Measurements from ENCODE around the gene PSMD9. TPM values are rescaled to one million over a fixed set of nuclear protein-coding genes. Genes with fewer than 3 reads are reported as not detected.

PSMD9 gene
- total RNA-seq, 1 experiment from 2014 or later = 36.2 TPM

DNA sequence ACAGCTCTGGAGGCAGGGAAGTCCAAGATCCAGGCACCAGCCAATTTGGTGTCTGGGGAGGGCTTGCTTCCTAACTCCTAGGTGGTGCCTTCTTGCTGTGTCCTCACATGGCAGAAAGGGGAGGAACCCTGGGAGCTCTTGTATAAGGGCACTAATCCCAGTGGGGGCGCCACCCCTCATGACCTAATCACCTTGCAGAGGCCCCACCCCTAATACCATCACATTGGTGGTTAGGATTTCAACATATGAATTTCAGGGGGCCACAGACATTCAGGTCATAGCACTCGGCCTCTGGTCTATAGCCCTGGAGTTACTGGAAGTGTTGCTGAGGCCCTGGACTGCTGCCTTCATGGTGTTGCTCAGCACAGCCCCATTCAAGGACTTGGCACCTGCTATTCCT is 14.6 kb downstream of the PSMD9 start (continued):
- TF ChIP-seq, protein P1, sequence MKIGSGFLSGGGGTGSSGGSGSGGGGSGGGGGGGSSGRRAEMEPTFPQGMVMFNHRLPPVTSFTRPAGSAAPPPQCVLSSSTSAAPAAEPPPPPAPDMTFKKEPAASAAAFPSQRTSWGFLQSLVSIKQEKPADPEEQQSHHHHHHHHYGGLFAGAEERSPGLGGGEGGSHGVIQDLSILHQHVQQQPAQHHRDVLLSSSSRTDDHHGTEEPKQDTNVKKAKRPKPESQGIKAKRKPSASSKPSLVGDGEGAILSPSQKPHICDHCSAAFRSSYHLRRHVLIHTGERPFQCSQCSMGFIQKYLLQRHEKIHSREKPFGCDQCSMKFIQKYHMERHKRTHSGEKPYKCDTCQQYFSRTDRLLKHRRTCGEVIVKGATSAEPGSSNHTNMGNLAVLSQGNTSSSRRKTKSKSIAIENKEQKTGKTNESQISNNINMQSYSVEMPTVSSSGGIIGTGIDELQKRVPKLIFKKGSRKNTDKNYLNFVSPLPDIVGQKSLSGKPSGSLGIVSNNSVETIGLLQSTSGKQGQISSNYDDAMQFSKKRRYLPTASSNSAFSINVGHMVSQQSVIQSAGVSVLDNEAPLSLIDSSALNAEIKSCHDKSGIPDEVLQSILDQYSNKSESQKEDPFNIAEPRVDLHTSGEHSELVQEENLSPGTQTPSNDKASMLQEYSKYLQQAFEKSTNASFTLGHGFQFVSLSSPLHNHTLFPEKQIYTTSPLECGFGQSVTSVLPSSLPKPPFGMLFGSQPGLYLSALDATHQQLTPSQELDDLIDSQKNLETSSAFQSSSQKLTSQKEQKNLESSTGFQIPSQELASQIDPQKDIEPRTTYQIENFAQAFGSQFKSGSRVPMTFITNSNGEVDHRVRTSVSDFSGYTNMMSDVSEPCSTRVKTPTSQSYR (CRISPR knock-in tag; IDR thresholded peaks at IDR 0.05) = no peak
- no peak for TF ChIP-seq ESRRA (CRISPR knock-in tag; IDR thresholded peaks at IDR 0.05; ENCODE audit: borderline replicate concordance)
- TF ChIP-seq NFYB (CRISPR knock-in tag; conservative IDR thresholded peaks at IDR 0.05; ENCODE audit: low read depth) = no peak
- no peak for TF ChIP-seq FOXK1 (CRISPR knock-in tag; IDR thresholded peaks at IDR 0.05)
- no peak for TF ChIP-seq NR1H2 (CRISPR knock-in tag; IDR thresholded peaks at IDR 0.05)
- TF ChIP-seq SP1 (CRISPR knock-in tag; conservative IDR thresholded peaks at IDR 0.05) = no peak
- TF ChIP-seq, protein P2, sequence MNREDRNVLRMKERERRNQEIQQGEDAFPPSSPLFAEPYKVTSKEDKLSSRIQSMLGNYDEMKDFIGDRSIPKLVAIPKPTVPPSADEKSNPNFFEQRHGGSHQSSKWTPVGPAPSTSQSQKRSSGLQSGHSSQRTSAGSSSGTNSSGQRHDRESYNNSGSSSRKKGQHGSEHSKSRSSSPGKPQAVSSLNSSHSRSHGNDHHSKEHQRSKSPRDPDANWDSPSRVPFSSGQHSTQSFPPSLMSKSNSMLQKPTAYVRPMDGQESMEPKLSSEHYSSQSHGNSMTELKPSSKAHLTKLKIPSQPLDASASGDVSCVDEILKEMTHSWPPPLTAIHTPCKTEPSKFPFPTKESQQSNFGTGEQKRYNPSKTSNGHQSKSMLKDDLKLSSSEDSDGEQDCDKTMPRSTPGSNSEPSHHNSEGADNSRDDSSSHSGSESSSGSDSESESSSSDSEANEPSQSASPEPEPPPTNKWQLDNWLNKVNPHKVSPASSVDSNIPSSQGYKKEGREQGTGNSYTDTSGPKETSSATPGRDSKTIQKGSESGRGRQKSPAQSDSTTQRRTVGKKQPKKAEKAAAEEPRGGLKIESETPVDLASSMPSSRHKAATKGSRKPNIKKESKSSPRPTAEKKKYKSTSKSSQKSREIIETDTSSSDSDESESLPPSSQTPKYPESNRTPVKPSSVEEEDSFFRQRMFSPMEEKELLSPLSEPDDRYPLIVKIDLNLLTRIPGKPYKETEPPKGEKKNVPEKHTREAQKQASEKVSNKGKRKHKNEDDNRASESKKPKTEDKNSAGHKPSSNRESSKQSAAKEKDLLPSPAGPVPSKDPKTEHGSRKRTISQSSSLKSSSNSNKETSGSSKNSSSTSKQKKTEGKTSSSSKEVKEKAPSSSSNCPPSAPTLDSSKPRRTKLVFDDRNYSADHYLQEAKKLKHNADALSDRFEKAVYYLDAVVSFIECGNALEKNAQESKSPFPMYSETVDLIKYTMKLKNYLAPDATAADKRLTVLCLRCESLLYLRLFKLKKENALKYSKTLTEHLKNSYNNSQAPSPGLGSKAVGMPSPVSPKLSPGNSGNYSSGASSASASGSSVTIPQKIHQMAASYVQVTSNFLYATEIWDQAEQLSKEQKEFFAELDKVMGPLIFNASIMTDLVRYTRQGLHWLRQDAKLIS (CRISPR knock-in tag; IDR thresholded peaks at IDR 0.05; ENCODE audit: borderline replicate concordance) = no peak

DNA sequence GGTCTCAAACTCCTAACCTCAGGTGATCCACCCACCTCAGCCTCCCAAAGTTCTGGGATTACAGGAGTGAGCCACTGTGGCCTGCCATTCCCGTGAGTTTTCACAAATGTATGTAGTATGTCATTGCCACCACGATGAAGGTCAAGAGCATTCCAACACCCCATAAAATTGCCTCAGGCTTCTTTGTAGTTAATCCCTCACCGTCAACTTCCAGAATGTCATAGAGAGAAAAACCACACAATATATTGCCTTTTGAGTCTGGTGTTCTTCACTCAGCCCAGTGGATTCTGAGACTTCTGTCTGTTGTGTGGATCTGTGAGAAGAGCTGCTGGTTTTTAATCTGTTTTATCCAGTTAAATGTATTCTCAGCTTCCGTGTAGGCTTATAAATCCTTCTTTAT is 17.2 kb downstream of the PSMD9 start:
- DNase-seq (ENCODE audit: low spot score) (no peak), ATAC-seq (no peak)
- ChIA-PET CTCF (no interaction called here), POLR2A (no interaction called here)
- Mint-ChIP-seq H3K9me3 (no peaks in the 10 kb centered on the region), H3K27ac (no peak overlapping the region), H3K4me1 (no peaks in the 10 kb centered on the region), H3K27me3 (ENCODE audit: low read depth) (no peaks in the 10 kb centered on the region), H3K4me3 (no peak overlapping the region), H3K36me3 (peaks cover 42% of the 10 kb centered on the region)
- no peak for TF ChIP-seq MXD4 (CRISPR knock-in tag; IDR thresholded peaks at IDR 0.05; ENCODE audit: borderline replicate concordance)
- no peak for TF ChIP-seq TEAD1 (CRISPR knock-in tag; IDR thresholded peaks at IDR 0.05)

DNA sequence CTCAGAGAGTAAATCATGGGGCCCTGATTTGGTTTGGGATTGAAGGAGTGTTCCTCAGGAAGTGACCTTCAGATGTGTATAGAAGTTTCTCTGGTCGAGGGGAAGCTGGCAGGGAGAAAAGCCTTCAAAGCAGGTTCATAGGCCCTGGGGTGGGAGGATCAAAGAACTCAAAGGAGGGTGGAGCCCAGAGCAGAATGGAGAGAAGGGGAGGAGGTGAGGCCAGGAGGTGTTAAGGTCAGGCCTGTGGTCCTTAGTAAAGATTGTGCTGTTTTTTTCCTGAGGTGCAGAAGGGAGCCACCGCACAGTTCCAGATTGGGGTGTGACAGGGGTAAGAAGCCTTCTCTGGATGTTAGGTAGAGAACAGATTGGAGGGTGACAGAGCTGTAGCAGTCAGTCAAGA is 20.1 kb downstream of the PSMD9 start:
- Mint-ChIP-seq H3K36me3 (peaks cover 28% of the 10 kb centered on the region), H3K27ac (no peak overlapping the region), H3K27me3 (ENCODE audit: low read depth) (no peaks in the 10 kb centered on the region), H3K4me1 (no peaks in the 10 kb centered on the region), H3K4me3 (no peak overlapping the region), H3K9me3 (no peaks in the 10 kb centered on the region)
- POLR2A ChIA-PET = interaction anchor here (0.7 kb wide), 1 partner anchor 36 kb away, joined by 3 read pairs; no protein-coding TSS in a partner anchor
- ATAC-seq (no peak), DNase-seq (ENCODE audit: low spot score) (no peak)
- TF ChIP-seq, protein P3, sequence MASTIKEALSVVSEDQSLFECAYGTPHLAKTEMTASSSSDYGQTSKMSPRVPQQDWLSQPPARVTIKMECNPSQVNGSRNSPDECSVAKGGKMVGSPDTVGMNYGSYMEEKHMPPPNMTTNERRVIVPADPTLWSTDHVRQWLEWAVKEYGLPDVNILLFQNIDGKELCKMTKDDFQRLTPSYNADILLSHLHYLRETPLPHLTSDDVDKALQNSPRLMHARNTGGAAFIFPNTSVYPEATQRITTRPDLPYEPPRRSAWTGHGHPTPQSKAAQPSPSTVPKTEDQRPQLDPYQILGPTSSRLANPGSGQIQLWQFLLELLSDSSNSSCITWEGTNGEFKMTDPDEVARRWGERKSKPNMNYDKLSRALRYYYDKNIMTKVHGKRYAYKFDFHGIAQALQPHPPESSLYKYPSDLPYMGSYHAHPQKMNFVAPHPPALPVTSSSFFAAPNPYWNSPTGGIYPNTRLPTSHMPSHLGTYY (CRISPR knock-in tag; IDR thresholded peaks at IDR 0.05) = no peak
- TF ChIP-seq ESRRA (CRISPR knock-in tag; IDR thresholded peaks at IDR 0.05; ENCODE audit: borderline replicate concordance) (no peak), ZNF396 (CRISPR knock-in tag; IDR thresholded peaks at IDR 0.05; ENCODE audit: borderline replicate concordance) (no peak), ZNF121 (CRISPR knock-in tag; IDR thresholded peaks at IDR 0.05) (no peak), ZNF317 (CRISPR knock-in tag; IDR thresholded peaks at IDR 0.05; ENCODE audit: borderline replicate concordance, low read depth) (no peak), TEAD4 (CRISPR knock-in tag; IDR thresholded peaks at IDR 0.05) (no peak)
- TF ChIP-seq, protein P4, sequence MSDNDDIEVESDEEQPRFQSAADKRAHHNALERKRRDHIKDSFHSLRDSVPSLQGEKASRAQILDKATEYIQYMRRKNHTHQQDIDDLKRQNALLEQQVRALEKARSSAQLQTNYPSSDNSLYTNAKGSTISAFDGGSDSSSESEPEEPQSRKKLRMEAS (CRISPR knock-in tag; IDR thresholded peaks at IDR 0.05) = no peak
- TF ChIP-seq, protein P5, sequence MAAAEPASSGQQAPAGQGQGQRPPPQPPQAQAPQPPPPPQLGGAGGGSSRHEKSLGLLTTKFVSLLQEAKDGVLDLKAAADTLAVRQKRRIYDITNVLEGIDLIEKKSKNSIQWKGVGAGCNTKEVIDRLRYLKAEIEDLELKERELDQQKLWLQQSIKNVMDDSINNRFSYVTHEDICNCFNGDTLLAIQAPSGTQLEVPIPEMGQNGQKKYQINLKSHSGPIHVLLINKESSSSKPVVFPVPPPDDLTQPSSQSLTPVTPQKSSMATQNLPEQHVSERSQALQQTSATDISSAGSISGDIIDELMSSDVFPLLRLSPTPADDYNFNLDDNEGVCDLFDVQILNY (CRISPR knock-in tag; IDR thresholded peaks at IDR 0.05) = no peak
- CTCF ChIA-PET = interaction anchor here (1.4 kb wide), 1 partner anchor 10 kb away, joined by 4 read pairs; the partner anchor contains the start of gene CFAP251

All from WTC11 (cell line).